HG03520 (cell line): ENCODE results near the gene PIK3C2G.
"Not testable (repeated sequence)": the region's sequence is repeated elsewhere in the genome, so short reads cannot be mapped to it uniquely, and the experiment has no call there.

Experiments
- ATAC-seq: cut with Tn5 transposase; IDR thresholded peaks from one replicate; pipeline ENCODE4 v1.9.1; 2021; ENCODE audit warnings: mild to moderate bottlenecking, moderate library complexity; ENCODE audit not compliant: unreplicated experiment

Gene PIK3C2G, protein sequence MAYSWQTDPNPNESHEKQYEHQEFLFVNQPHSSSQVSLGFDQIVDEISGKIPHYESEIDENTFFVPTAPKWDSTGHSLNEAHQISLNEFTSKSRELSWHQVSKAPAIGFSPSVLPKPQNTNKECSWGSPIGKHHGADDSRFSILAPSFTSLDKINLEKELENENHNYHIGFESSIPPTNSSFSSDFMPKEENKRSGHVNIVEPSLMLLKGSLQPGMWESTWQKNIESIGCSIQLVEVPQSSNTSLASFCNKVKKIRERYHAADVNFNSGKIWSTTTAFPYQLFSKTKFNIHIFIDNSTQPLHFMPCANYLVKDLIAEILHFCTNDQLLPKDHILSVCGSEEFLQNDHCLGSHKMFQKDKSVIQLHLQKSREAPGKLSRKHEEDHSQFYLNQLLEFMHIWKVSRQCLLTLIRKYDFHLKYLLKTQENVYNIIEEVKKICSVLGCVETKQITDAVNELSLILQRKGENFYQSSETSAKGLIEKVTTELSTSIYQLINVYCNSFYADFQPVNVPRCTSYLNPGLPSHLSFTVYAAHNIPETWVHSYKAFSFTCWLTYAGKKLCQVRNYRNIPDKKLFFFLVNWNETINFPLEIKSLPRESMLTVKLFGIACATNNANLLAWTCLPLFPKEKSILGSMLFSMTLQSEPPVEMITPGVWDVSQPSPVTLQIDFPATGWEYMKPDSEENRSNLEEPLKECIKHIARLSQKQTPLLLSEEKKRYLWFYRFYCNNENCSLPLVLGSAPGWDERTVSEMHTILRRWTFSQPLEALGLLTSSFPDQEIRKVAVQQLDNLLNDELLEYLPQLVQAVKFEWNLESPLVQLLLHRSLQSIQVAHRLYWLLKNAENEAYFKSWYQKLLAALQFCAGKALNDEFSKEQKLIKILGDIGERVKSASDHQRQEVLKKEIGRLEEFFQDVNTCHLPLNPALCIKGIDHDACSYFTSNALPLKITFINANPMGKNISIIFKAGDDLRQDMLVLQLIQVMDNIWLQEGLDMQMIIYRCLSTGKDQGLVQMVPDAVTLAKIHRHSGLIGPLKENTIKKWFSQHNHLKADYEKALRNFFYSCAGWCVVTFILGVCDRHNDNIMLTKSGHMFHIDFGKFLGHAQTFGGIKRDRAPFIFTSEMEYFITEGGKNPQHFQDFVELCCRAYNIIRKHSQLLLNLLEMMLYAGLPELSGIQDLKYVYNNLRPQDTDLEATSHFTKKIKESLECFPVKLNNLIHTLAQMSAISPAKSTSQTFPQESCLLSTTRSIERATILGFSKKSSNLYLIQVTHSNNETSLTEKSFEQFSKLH (N-terminal part only)

GRCh38 chr12:18261273-18261672 lies at the start of gene PIK3C2G:
Gene PIK3C2G, plus strand, starts transcription at chr12:18261518. Its CDS starts 20,564 bp downstream, at chr12:18282082.
- no peak for ATAC-seq

DNA sequence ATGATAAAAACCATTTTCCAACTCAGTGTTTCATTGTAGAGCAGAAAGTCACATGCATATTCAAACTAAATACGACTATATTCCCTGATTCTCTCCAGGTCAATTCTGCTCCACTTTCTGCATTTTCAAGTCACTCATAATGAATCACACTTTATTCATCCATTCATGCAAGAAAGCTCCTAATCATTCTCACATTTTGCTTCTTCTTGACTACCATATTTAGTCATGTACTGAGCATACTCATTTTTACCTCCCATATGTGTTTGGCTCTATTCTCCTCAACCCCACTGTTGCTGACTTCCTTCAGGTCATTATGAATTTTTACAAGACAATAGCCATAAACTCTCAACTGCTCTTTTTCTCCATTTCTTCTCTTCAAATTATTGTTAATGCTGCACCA lies 43.4 kb upstream of the PIK3C2G start:
- no peak for ATAC-seq

DNA sequence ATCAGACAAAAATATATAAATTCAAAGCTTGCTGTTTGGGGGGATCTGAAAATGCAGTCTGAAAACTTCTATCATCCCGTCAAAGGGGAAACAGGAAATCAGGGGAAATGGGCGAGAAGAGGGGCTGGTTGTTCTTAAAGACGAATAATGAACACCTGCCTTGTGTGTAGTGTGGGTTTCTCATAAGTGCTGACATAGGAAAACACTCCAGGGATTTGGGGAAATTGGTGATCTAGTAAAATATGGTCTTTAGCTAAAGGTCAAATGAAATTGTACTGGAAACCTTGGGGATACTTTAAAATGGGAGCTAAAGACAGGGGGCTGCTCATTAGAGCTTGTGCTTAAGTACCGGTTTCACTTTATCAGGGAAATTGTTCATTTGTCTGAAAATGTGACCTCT lies 39.6 kb upstream of the PIK3C2G start:
- no peak for ATAC-seq

- no peak for ATAC-seq
These were observed 38.6 kb upstream of the PIK3C2G start for GRCh38 chr12:18222699-18223098.

GRCh38 chr12:18224745-18225144 lies 36.6 kb upstream of the PIK3C2G start:
- no peak for ATAC-seq

DNA sequence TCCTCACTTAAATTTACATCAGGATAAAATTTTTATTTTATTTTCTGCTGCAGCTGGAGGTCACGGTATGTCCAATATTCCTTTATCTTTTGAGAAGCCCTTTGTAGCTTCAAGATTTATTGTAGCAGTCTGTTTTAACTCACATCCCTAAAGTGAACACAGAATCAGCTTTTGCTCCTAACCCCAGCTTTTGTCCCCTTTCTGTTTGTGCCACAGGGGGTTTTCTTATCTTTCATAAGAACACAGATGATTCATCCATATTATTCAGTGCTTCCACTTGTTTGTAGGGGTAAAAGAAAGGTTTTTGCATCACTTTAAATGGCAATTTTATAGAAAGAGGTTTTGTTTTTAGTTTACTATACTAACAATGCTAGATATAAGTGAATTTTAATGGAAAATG lies 21.8 kb upstream of the PIK3C2G start:
- ATAC-seq, result no peak

DNA sequence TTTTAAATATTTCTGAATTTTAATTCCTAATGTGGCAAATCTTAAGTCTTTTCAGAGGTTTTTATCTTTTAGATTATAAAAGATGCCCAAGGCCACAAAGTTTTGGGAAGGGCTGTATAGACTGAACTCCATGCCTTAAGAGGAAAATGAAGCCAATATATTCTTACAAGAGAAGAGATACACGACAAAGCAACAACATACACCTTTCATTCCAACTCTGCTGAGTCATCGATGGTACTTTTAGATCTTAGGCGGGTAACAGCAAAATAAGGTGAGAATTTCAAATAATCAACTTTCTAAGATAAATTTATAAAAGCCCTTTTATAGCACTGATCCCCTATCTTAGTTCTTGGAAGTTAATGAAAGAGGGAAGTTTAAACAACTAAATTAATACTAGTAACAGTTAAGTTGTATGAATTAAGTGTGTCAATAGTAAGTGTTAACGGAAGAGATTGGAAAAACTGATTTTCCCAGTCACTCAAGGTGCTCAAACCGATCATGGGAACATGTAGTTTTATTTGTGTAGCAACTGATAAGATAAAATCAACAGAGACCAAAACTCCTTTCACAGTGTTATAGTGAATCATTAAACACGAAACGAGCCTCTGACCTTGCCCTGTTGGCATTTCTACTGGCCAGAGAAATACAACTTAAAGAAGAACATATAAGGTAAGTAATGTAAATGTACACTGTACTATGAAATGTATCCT lies 18.8 kb upstream of the PIK3C2G start:
- ATAC-seq, result no peak

DNA sequence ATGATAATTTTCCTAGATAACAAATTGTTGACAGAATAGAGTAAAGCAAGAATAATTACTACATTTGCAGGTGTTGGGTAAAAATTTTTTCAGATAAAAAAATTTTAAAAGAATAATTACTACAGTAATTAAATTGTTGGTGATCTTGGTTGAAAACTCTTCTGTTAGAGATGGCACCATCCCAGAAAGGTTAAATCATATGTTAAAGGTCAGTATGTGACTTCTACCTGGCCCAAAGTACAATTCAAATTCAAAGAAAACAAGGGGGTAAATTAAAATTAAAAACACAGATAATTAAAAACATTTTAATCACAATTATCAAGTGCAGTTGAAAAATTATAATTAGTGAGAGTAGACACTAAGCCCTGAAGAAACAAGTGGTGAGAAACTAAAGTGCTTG lies 18.1 kb upstream of the PIK3C2G start:
- no peak for ATAC-seq

DNA sequence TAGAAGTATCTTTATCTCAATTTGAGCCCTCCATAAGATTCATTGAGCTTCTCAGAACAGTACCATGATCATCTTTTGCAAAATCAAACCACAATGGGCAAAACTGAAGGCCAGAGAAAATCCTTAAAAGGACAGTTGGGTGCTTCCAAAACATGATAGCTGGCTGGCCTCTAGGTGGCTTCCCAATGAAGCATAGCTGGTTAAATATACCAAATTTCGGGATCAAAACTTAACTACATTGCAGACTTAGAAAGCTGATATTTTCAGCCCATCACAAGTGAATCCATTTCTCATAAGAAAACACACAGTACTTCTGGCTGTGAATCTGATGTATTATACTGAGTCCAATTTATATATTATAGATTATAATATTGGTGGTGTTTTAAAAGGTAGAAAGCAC lies 15.3 kb upstream of the PIK3C2G start:
- no peak for ATAC-seq

DNA sequence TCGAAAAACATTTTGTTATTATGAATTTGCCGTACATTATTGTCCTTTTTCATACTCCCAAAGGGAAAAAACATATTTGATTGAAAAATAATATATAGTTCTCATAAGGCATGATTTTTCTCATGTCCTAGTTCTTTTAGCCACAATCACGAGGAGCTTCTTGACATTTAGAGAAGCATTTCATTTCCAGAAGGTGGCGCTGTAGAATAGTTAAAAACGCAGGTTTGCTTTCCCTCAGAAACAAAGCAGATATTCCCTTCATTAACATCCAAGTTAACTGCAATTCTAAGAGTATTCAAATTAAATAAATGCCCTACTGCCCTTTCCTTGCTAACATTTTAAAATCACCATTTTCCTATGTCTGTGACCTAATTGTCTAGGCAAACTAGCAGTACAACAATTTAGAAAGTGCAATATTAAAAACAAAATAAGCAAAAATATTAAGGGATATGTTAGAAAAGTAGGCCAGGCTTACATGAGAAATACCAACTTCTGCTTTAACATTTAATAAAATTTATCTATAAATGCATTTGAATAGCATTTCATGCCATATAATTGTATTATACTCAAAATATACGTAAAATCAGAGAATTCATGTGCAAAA lies 10.9 kb upstream of the PIK3C2G start:
- no peak for ATAC-seq

- no peak for ATAC-seq
These were observed 7.2 kb upstream of the PIK3C2G start for GRCh38 chr12:18254081-18254480.

- ATAC-seq, result not testable (repeated sequence)
These were observed 6.3 kb upstream of the PIK3C2G start for GRCh38 chr12:18255004-18255403.

GRCh38 chr12:18257251-18257650 lies 4.1 kb upstream of the PIK3C2G start:
- no peak for ATAC-seq

DNA sequence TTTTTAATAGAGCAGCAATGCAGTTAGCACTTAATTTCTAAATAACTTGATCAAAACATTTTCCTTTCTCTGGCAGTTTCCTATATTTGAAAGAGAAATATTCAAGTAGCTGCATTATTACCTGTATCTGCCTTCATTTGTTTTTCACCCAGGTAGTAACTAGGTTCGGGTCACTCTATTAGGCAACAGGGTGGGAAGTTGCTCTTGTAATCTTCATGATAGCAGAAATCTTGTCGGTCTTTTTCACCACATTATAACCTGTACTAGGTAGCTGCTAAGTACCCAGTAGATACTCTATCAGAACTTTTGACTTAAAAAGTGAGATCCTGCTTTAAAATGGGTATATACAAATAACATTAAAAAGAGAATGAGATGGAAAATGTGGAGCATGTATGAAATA lies 2.4 kb upstream of the PIK3C2G start:
- no peak for ATAC-seq

DNA sequence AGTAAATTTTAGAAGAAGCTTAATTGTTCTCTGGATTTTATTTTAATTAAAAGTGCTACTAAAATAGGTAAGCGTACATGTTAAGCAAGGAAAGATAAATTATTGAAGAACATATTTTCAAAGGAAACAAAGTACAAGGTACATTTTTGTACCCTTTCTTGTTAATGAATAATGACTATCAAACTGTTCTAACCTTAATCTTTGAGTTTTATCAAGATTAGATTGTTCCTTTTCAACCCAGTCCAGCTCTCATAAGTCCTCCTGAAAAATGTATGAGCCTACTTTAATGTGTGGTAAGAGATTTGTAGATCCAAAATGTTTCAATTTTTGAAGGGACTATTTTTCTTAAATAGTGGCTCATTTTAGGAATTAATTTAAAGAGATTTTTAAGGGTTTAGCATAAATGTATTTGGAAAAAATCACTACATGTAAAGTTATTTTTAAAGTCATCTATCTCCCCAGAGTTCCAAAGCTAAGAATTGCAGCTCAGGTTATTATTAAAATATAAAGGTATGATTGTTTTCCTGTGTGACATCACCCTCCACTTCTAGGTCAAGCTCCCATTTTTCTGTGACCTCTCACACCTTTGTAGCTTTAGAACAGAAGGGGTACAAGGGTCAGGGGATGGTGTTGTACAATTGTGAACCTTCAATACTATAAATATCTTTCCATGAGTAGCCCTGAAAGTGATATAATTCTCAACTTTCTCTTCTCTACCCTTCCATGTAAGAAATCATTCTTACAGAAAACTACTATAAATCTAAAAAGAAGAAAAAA lies 1.2 kb upstream of the PIK3C2G start:
- no peak for ATAC-seq

DNA sequence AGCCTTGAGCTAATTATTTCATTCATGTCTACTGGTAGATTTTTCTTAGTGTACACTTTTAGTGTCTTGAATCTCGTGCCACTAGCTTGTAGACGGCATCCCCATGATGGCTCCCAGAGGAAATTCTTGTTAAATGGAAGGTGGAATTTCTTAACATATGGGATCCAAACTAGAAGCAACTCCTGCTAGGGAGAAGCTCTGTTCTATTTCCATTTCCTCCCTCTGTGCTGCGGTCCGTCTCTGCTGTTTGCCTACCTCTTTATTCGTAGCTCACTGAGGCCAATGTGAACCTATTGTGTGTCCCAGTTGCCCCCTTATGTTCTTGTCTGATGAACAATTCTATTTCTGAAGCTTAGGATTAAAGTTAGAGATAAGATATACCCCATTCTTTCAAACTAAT lies 588 bp downstream of the PIK3C2G start:
- ATAC-seq, result no peak

DNA sequence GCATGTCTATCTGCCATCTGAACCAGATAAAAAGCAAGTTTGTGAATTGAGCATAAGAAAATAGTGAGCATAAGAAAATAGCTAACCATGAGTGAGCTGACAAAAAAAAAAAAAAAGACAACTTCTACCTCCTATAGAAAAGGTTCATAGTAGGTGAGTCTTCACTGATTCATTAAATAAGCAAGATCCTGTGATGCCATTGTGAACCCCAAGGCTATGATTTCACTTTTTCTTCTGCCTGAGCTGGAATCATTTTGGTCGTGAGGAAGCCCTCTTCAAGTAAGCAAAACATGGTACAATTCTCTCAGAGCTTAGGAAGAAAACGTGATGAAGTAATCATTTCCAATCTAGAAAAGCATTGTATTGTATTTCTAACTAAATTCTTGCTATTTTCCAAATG lies 1.2 kb downstream of the PIK3C2G start:
- no peak for ATAC-seq

- no peak for ATAC-seq
These were observed 3.3 kb downstream of the PIK3C2G start for GRCh38 chr12:18264581-18265075.

- no peak for ATAC-seq
These were observed 6.2 kb downstream of the PIK3C2G start for GRCh38 chr12:18267427-18268099.
